Epithelial cell of proximal tubule (primary cell): ENCODE measurements around the gene TCERG1L. TPM values are rescaled to one million over a fixed set of nuclear protein-coding genes. Genes with fewer than 3 reads are reported as not detected.

ENCODE experiments used
- DNase-seq: peaks from one replicate; pipeline ENCODE4 v3.0.0-alpha.2; 2011; ENCODE audit warnings: low read depth
- H3K4me3 ChIP-seq: 2 replicates; pipeline ENCODE4 v1.5.1; 2011; ENCODE audit warnings: low read depth, mild to moderate bottlenecking, low read length
- CTCF ChIP-seq: conservative IDR thresholded peaks from 2 replicates; pipeline ENCODE4 v1.5.1; 2012; ENCODE audit warnings: low read depth, mild to moderate bottlenecking, low read length
- total RNA-seq: library from RNA; depleted of rRNA; stranded (reverse); fragments of >200 nt; gene quantifications from 2 replicates; pipeline ENCODE4 v1.2.3, GENCODE V29; 2015

The TCERG1L gene
- total RNA-seq, 1 donor from 2014 or later: not detected

GRCh38 chr10:131074682-131075081 lies 236.8 kb downstream of the TCERG1L start:
- H3K4me3 ChIP-seq: no peak overlapping the region
- TF ChIP-seq CTCF: no peak
- DNase-seq: no peak

- TF ChIP-seq CTCF: no peak
- no peak for DNase-seq
- H3K4me3 ChIP-seq: no peak overlapping the region
Measured at GRCh38 chr10:131073469-131074035, 238.0 kb downstream of the TCERG1L start.

- no peak overlapping the region for H3K4me3 ChIP-seq
- TF ChIP-seq CTCF: no peak
- DNase-seq: no peak
Measured at GRCh38 chr10:131072651-131073468, 238.7 kb downstream of the TCERG1L start.

- DNase-seq: no peak
- no peak overlapping the region for H3K4me3 ChIP-seq
- TF ChIP-seq CTCF: no peak
Measured at GRCh38 chr10:131071721-131072120, 239.8 kb downstream of the TCERG1L start.

- H3K4me3 ChIP-seq: no peak overlapping the region
- TF ChIP-seq CTCF: no peak
- no peak for DNase-seq
Measured at GRCh38 chr10:131070856-131071255, 240.7 kb downstream of the TCERG1L start.

- DNase-seq: no peak
- no peak for TF ChIP-seq CTCF
- no peak overlapping the region for H3K4me3 ChIP-seq
Measured at GRCh38 chr10:131068760-131069159, 242.8 kb downstream of the TCERG1L start.
